MM.1S (cell line): ENCODE measurements around the gene SLC23A1.
"Not testable (repeated sequence)": the region's sequence is repeated elsewhere in the genome, so short reads cannot be mapped to it uniquely, and the experiment has no call there.

ENCODE experiments used
- CTCF ChIP-seq: fragments of 300-600 bp; sonication (generic); IDR thresholded peaks from 2 replicates; pipeline ENCODE4 v1.5.1; 2016; ENCODE audit warnings: antibody characterized with exemption, low read length, mixed read lengths
- EZH2 ChIP-seq: fragments of 300-600 bp; sonication (generic); optimal IDR thresholded peaks from 2 replicates; pipeline ENCODE3; 2017; ENCODE audit warnings: low read depth, mild to moderate bottlenecking, antibody characterized with exemption, low read length, mixed read lengths
- EZH2phosphoT487 ChIP-seq: fragments of 300-600 bp; sonication (generic); IDR thresholded peaks from 2 replicates; pipeline ENCODE4 v1.6.1; 2018; ENCODE audit warnings: antibody characterized with exemption, low read length

- TF ChIP-seq CTCF, EZH2, EZH2phosphoT487: not testable (repeated sequence)
These were observed 3.9 kb upstream of the SLC23A1 start for GRCh38 chr5:139386956-139387355.
